RWPE2 (cell line): ENCODE results near the gene NTHL1.
"Not testable (repeated sequence)": the region's sequence is repeated elsewhere in the genome, so short reads cannot be mapped to it uniquely, and the experiment has no call there.

Source experiments
- ATAC-seq: fragments of 200-7000 bp; cut with Tn5 transposase; 3 replicates; pipeline ENCODE4 v1.9.1; 2021; ENCODE audit warnings: low read depth
- DNase-seq: peaks from one replicate; pipeline ENCODE4 v3.0.0-alpha.2; 2020; ENCODE audit warnings: low spot score
- H3K27ac ChIP-seq: fragments of 450-650 bp; 2 replicates; pipeline ENCODE4 v1.5.1; 2017; ENCODE audit warnings: mild to moderate bottlenecking; ENCODE audit not compliant: poor library complexity, severe bottlenecking
- H3K27me3 ChIP-seq: fragments of 250-450 bp; sonication (Bioruptor Pico); 2 replicates; pipeline ENCODE4 v1.5.1; 2021; ENCODE audit warnings: mild to moderate bottlenecking, moderate library complexity; ENCODE audit not compliant: insufficient read depth, poor library complexity, severe bottlenecking
- H3K36me3 ChIP-seq: fragments of 250-450 bp; sonication (Bioruptor Pico); 2 replicates; pipeline ENCODE4 v1.5.1; 2020; ENCODE audit warnings: low read depth, mild to moderate bottlenecking, moderate library complexity
- H3K4me1 ChIP-seq: fragments of 250-450 bp; sonication (Bioruptor Pico); 2 replicates; pipeline ENCODE4 v1.5.1; 2021; ENCODE audit warnings: mild to moderate bottlenecking, moderate library complexity; ENCODE audit not compliant: insufficient read depth, poor library complexity, severe bottlenecking
- H3K4me3 ChIP-seq: fragments of 250-450 bp; sonication (Bioruptor Pico); 2 replicates; pipeline ENCODE4 v1.5.1; 2021; ENCODE audit warnings: mild to moderate bottlenecking, moderate library complexity; ENCODE audit not compliant: severe bottlenecking
- H3K9me3 ChIP-seq: fragments of 250-450 bp; sonication (Bioruptor Pico); 2 replicates; pipeline ENCODE4 v1.5.1; 2021; ENCODE audit warnings: mild to moderate bottlenecking, moderate library complexity; ENCODE audit not compliant: severe bottlenecking
- CTCF ChIP-seq: fragments of 450-650 bp; IDR thresholded peaks from one replicate; pipeline ENCODE4 v1.5.1; 2017; ENCODE audit warnings: mild to moderate bottlenecking, moderate library complexity; ENCODE audit not compliant: poor library complexity, severe bottlenecking

NTHL1 gene

DNA sequence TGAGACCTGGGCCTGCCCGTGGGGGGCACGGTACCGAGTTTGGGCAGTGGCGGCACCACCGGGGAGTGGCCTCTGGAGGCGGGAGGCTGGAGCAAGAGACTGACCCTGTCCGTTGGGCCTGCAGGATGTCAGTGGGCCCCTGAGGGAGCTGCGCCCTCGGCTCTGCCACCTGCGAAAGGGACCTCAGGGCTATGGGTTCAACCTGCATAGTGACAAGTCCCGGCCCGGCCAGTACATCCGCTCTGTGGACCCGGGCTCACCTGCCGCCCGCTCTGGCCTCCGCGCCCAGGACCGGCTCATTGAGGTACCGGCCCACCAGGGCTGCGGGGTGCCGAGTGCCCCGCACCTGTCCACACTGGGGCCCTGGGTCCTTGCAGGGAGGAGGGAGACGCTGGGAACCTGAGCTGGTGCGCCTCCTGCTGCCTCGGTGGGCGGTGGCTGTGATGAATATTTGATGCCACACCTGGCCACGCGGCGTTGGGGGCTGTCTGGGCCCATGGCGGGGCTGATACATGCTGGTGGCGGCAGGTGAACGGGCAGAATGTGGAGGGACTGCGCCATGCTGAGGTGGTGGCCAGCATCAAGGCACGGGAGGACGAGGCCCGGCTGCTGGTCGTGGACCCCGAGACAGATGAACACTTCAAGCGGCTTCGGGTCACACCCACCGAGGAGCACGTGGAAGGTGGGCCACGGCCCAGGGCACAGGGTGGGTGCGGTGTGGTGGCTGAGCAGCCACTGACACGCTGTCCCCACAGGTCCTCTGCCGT lies 11.3 kb downstream of the NTHL1 start:
- no peaks in the 10 kb centered on the region for H3K36me3 ChIP-seq
- H3K9me3 ChIP-seq: no peaks in the 10 kb centered on the region
- no peaks in the 10 kb centered on the region for H3K27me3 ChIP-seq
- ATAC-seq (no peak), DNase-seq (peak; percentile 73)
- H3K4me1 ChIP-seq: peaks cover 13% of the 10 kb centered on the region
- no peak for TF ChIP-seq CTCF
- no peak overlapping the region for H3K4me3 ChIP-seq
- H3K27ac ChIP-seq: peak overlapping the region; percentile 21

DNA sequence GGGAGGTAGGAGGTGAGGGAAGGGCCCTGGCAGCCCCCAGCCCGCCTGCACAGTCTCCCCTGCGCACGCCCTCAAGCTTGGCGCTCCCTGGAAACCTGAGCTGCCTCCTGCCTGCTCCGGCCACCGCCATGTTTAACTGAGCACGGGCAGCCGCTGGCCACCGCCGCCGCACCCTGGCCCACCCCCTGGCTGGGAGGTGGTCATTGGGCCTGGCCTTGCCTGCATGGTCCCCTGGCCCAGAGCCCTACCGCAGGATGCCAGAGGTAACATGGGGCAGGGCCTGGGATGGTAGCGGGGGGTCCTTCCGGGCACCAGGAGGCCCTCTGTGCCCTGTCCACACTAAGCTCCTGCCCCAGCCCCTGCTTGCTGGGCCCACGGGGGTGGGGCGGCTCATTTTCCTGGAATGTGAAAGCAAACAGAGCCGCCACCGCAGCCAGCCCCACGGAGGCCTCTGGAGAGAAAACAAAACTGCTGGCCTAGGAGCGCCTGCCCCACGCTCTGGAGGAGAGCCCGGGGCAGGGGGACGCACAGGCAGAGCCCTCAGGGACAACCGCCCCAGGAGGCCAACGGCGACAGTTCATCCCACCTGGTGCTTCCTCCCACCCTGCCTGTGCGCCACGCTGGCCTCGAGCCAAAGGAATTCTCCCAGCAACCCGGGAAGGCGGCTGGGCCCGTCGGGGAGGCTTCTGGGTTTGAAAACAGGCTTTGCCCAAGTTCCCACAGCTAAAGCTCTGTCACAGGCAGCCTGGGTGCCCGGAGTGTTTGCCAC lies 12.0 kb downstream of the NTHL1 start:
- H3K9me3 ChIP-seq: no peaks in the 10 kb centered on the region
- peak overlapping the region; percentile 21 for H3K27ac ChIP-seq
- H3K36me3 ChIP-seq: no peaks in the 10 kb centered on the region
- DNase-seq: peak; percentile 62
- no peak for TF ChIP-seq CTCF
- peak; percentile 26 for ATAC-seq
- no peak overlapping the region for H3K4me3 ChIP-seq
- peaks cover 9% of the 10 kb centered on the region for H3K4me1 ChIP-seq
- H3K27me3 ChIP-seq: no peaks in the 10 kb centered on the region

DNA sequence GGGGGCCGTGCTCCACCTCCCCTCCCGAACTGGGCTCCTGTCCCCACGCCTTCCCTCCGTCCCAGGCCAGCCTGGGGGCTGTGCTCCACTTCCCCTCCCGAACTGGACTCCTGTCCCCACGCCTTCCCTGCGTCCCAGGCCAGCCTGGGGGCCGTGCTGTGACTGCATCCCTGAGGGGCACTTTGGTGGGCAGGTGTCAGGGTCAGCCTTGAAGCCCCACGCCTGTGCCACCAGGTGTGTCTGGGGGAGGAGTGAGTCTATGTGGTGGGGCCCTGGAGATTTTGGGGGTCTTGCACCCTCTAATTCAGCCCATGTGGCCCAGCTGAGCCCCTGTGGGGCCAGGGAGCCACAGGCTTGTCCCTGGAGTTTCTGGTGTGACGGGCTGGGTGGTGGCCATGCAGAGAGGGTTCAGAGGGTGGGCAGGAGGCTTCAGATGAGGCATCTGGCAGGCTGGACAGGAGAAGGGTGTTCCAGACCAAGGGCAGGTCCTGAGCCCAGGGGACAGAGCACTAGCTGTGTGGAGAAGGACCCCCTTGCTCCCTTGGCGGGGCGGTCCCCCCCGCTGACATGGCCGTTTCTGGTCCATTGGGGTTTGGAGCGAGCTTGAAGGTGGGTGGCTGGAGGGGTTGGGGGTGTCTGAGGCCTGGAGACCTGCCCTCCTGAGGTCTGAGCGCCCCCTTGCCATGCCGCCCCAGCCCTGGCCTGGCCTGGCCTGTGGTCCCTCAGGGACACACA lies 12.8 kb downstream of the NTHL1 start:
- H3K4me1 ChIP-seq: peaks cover 9% of the 10 kb centered on the region
- no peak for ATAC-seq
- no peak for TF ChIP-seq CTCF
- H3K27me3 ChIP-seq: no peaks in the 10 kb centered on the region
- no peaks in the 10 kb centered on the region for H3K36me3 ChIP-seq
- H3K9me3 ChIP-seq: no peaks in the 10 kb centered on the region
- no peak overlapping the region for H3K4me3 ChIP-seq
- peak overlapping the region; percentile 21 for H3K27ac ChIP-seq
- DNase-seq: no peak

- H3K4me3 ChIP-seq, DNase-seq, ATAC-seq, H3K9me3 ChIP-seq, H3K4me1 ChIP-seq, H3K36me3 ChIP-seq, H3K27me3 ChIP-seq: not testable (repeated sequence)
- H3K27ac ChIP-seq: peak overlapping the region; percentile 15
Measured at GRCh38 chr16:2033909-2034695, 13.5 kb downstream of the NTHL1 start.
